Limb (tissue), 2 donors: ENCODE results near the gene LONP2.

ENCODE experiments used
- DNase-seq, 2 donors: peaks; one replicate each; pipeline ENCODE4 v3.0.0-alpha.2; 2016; ENCODE audit errors: extremely low spot score in 2 of 2

Gene LONP2, protein sequence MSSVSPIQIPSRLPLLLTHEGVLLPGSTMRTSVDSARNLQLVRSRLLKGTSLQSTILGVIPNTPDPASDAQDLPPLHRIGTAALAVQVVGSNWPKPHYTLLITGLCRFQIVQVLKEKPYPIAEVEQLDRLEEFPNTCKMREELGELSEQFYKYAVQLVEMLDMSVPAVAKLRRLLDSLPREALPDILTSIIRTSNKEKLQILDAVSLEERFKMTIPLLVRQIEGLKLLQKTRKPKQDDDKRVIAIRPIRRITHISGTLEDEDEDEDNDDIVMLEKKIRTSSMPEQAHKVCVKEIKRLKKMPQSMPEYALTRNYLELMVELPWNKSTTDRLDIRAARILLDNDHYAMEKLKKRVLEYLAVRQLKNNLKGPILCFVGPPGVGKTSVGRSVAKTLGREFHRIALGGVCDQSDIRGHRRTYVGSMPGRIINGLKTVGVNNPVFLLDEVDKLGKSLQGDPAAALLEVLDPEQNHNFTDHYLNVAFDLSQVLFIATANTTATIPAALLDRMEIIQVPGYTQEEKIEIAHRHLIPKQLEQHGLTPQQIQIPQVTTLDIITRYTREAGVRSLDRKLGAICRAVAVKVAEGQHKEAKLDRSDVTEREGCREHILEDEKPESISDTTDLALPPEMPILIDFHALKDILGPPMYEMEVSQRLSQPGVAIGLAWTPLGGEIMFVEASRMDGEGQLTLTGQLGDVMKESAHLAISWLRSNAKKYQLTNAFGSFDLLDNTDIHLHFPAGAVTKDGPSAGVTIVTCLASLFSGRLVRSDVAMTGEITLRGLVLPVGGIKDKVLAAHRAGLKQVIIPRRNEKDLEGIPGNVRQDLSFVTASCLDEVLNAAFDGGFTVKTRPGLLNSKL

DNA sequence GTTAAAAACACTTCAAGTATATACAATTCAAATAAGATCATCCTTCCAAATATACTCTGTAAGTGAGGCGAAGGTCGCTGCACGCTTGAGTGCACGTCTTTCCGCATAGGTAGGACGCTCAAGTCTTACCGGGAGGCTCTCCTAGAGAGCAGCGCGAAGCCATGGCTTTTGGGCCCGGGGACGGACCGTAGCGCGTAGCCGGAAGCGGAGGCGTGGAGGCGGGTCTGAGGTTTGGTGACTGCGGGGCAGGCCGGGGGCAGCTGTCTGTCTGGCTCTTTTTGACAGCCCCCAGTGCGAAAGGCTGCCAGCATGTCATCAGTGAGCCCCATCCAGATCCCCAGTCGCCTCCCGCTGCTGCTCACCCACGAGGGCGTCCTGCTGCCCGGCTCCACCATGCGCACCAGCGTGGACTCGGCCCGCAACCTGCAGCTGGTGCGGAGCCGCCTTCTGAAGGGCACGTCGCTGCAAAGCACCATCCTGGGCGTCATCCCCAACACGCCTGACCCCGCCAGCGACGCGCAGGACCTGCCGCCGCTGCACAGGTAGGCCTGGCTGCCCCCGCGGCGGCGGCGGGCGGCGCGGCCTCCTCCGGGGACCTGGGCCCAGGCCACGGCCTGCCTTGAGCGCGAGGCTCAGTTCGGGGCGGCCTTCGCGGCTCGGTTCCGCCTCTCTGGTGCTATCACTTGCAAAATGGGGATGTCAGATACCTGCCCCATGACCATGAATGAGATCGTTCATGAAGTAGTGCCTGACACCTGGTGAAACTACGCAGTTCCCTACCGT, at the start of gene LONP2:
Gene LONP2 (plus strand): TSS at position 221 of the 783 bp plus-strand sequence. CDS start 89 bp downstream, at position 310.
- peak; percentile 89 to 94 for DNase-seq

DNA sequence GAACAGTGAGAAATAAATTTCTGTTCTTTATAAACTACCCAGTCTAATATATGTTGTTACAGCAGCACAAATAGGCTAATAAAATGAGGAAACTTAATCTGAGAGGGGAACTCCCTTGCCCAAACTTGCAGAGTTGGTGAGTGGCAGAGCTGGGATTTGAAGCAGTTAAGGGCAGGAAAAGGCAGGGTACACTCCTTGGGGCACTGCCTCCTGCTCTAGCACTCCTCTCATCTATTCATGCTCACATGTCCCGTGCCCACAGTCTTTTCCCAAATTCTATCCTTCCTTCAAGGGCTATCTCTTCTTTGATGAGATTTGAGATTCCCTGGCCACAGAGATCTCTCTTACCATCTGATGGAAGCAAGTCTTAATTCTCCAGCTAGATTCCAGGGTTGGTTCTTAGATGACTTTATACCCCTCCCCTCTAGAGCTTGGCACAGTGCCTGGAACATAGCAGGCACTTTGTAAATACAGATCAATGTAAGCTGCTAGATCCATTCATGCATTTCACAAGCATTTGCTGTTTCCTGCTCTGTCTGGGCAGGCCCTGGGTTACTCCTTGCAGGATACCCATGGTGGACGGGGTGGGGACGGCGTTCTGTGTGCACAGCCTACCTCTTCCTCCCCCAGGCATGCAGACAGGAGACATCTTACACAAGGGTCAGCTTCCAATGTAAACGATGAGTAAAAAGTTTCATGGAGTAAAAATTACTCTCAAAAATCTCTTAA, 49.1 kb upstream of the LONP2 start:
- DNase-seq, result peak; percentile 18 to 49

DNA sequence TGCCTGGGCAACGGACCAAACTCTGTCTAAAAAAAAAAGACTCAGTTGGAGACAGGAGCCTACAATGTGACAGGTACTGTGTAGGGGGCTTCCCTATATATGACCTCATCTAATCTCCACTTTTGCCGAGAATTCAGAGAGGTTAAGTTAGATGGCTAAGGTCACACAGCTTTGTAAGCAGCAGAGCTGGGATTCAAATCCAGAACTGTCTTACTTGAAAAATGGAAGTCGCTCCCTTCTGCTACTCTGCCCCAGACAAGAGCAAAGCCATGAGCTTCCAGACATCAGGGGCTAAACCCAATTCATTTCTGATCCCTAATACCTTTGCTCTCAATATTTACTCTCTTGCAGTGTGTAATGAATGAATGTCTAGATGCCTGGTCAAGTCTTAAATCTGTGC, 46.8 kb upstream of the LONP2 start:
- DNase-seq, result peak in 1 of 2 donors; percentile 90

DNA sequence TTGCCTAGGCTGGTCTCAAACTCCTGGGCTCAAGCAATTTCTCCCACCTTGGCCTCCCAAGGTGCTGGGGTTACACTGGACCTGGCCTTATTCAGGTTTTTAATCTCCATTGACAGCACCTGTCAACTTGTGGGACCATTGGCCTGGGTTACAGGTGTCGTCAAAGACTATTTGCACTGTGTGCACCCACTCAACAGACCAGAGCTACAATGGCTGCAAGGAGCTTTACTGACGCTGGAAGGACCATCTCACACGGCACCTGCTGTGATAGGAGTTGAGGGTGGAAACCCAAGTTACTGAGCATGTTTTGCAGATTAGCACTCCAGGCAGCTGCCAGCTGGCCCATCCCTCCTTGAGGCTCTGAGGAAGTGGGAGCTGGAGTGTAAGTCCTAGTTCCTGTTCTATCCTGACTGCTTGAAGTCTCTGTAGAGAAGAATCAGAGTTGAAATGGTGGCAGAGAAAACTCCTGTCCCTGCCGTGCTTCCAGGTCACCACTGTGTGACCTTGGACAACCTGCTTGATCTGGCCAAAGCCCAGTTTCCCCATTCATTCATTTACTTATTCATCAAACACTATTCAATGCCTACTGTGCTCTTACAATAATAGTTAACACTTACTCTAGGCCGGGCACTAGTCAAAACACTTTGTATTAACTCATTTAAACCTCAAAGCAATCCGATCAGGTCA, 42.4 kb upstream of the LONP2 start:
- DNase-seq, result no peak

DNA sequence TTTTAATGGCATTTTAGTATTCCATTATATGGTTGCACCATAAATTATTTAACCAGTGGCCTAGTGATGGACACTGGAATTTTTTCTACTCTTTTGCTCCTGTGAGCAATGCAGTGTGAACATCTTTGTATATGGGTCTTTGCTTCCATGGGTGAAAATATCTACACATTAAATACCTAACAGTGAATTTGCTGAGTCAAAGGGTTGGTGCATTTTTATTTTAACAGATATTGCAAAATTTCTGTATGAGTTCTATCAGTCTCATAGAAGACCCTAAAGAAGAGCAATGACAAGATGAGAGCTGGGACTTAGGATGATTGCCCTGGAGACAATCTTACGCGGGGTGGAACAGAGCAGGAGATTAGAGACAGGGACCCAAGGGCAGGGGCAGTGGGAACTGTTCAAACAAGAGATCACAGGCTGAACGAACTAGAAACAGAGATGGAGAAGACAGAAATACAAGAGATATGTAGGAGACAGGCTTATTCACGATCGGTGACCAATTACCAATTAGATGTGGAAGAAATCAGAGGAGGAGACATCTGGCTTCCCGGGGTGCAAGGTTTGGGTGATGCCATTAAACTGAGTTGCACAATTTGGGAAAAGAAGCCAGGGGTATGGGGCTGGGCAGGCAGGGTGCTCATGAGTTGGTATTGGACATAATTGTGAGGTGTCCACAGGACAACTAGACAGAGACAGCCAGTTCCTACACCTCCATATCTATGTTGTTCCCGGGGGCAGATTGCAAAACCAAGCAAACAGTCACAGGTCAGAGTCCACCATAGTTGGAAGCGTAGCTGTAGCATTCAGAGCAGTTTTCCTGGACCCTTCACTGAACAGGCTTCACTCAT, 39.9 kb upstream of the LONP2 start:
- DNase-seq, result no peak

DNA sequence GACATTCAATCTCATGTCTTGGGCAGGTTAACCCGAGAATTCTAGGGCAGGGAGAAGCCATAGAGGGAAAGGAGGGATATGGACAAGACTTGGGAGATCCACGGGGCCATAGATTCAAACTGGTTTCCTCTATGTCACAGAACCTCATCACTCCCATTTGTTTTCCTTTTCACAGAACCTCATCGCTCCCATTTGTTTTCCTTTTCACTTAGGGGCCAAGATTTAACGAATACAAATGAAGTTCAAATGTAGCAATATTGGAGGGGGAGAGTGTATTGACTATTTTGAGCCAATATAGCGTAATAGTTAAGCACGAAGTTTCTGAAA, 39.3 kb upstream of the LONP2 start:
- DNase-seq, result no peak

DNA sequence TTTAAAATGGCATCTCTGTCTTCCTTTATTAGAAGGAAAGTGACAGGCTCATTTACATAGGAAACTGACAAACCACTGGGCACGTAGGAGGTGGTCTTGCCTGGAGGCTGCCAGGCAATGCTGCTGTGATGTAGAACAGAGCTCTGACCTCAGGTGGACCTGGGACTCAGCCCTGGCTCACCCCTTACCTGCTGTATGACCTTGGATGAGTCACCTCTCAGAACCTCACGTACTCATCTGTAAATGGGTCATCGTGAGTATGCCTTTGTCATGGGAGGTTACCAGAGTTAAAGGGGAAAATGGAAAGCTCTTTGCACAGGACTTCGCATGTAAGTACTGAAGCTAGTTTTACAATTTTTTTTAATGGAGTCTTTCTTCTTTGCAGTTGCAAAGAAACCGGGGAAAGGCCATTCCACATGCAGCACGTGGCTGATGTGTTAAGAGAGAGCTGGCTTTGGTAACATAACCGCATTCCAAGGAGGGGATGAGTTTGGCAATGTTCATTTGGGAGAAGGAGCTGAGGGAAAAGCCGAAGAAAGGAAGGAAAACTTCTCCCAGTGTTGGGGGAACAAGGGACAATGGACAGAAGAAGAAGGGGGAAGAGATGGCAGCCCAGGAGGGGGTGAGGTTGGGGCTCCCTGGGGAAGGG, 37.4 kb upstream of the LONP2 start:
- no peak for DNase-seq

DNA sequence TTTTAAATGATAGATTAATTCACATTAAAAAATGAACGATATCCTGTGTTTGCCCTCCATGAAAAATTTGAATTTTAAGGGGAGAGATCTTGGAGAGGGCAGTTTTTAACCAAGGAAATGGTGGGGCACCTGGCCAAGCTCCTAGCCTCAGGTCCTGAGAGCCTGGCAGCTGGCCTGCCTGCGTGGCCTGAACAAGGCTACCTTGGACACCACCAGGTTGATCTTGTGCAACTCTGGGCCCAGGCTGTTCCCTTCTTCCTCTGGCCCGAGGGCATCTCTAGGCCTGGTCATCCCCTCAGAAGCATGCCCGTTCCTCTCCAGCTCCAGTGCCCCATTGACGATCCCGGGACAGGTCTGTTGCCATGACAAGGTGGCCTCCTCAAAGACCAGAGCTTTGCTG, 33.4 kb upstream of the LONP2 start:
- no peak for DNase-seq

DNA sequence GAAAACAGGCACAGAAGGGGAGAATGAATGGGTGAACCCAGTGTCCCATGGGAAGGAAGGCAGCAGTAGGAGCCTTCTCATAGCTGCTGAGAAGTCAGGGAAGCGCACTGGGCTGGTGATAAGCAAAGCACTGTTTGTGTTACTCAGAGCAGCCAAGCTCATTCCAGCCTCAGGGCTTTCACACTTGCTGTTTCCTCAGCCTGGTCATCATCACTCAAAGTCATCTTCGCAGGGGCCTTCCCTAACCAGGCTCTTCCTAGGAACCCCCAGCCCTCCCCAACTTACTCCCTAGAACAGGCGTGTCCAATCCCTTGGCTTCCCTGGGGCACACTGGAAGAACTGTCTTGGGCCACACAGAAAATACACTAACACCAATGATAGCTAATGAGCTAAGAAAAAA, 32.1 kb upstream of the LONP2 start:
- DNase-seq, result no peak

DNA sequence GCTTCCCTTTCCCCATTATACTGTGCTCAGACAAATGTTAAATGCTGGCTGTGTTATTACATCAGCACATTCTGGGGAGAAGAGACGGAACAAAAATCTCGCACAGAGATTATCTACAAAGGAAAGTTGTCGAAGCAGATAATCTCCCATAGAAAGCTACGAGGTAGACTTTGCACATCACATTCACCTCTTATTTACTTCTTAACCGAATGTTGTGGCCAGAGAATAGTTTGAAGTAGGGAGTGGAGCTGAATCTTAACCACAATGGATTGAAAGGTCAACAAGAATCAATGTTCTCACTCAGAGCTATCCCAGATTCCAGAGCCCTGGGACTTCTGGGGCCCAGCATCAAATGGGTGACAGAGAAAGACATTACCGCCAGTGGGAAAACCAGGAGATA, 28.4 kb upstream of the LONP2 start:
- DNase-seq, result no peak

DNA sequence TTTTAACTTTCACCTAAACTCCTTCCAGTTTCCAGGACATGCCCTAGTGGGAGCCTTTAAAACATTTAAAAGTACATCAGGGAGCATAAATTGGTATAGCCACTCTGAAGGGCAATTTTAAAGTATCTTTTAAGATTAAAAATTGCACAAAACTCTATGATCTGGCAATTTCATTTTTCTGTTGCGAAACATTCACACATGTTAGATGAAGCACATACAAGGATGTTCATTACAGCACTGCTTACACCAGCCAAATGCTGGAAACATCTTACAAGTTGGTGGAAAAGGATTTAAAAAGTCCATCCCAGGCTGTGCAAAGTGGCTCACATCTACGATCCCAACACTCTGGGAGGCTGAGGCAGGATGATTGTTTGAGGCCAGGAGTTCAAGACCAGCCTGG, 26.4 kb upstream of the LONP2 start:
- no peak for DNase-seq

DNA sequence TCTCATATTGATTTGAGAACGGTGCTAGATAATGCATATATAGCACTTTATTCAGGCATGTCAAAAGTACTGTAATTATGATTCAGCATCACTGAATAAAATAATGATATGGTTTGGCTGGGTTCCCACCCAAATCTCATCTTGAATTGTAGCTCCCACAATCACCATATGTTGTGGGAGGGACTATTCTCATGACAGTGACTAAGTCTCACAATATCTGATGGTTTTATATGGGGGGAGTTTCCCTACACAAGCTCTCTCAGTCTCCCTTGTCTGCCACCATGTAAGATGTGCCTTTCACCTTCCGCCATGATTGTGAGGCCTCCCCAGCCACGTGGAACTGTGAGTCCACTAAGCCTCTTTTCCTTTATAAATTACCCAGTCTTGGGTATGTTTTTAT, 25.6 kb upstream of the LONP2 start:
- no peak for DNase-seq

DNA sequence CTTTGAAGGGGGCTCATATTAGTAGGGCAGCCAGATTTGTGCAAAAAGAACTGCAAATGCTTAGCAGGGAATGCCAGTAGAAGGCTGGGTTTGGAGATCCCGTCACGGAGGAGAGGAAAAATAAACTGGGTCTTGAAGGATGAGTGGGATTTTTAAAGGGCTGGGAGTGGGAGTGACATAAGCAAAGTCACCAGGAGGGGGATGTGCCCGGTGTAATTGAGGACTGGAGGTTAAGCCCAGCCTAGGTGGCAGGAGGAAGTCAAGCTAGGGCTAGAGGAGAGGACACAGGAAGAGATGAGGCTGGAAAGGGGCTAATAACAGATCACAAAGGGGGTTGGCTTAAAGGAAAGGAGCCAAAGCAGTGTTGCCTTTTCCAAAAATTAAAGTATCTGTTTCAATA, 23.2 kb upstream of the LONP2 start:
- DNase-seq, result no peak

DNA sequence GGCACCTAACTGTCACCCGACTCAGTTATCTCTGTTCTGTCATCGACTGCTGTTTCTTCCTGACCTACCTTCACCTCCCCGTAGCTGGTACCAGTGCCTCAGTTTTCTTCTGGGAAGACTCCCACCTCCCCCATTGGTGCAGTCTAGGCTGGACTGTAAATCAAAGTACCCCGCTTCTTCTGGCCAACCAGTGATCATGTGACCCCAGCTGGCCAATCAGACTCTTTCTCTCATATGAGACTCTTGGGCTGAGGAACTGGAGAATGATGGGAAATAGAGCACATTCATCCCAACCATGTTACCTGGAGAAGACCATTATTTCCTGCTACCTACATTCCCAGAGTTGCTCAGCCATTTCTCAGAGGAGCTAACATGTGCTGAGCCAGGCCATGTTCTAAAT, 20.6 kb upstream of the LONP2 start:
- DNase-seq, result no peak

DNA sequence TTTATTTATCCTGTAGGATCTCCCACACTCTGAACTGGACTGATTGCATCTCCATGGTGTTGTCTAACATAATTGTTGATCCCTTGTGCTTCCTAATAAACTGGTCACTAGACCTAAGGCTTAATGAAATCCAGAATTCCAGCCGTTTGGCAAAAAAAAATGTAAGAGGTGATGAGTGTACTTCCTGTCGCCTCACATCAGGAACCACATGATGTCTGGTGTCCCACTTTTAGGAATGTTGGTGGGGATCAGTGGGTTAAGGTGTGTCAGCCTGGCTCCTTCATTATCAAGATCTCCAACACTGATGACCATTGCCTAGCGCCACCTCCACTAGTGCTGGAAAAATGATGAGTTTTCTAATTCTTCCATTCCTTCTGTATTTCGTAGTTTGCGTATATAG, 18.6 kb upstream of the LONP2 start:
- DNase-seq, result no peak

DNA sequence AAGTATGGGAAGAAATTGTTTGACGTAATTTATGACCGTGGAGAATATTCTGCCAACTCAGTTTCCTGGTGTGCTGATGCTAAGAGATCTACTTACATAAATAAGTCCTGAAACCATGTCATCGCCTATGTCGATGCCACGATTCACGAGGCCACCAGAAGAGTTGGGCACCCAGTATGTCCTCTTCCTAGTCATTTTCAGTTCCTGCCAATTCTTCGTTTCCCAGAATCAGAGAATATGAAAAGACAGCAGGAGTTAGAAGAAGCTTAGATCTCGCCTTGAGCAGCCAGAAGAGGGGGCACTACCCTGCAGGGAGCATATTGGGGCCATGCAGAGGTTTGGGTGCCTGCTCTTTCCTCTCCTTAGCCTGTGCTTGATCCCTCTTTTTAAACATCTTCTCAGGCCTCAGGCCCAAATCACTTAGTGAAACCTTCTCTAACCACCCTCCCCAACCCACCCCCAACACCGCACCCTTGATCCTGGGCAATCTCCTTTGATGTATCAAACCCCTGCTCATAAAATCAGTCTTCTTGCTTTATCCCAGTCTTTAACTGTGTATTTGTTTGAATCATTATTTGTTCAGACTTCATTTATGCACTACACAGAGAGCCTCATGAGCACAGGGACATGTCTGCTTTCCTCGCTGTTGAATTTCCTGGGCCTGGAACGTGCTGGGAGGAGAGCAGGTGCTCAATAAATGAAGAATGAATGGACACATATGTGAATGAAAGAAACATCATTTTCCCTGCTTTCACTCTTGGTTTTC, 12.2 kb upstream of the LONP2 start:
- DNase-seq, result no peak

DNA sequence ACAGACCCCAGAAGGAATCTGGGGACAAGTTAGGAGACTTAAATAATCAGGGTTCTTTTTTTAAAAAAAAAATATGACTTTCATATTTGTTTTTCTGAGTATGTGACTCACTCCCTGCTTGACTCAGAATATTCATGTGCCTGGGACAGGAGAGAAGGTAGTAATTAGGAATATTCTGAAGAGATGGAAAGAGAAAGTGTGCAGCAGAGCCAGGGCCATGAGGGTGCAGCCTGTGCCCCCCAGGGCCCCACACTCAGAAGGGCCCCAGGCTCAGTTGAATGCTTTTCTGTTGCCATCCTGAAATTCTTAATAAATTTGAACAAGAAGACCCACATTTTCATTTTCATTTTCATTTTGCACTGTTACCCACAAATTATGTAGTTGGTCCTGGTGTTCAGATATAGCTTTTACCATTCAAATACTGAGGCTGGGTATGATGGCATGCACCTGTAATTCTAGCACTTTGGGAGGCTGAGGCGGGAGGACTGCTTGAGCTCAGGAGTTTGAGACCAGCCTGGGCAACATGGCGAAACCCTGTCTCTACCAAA, 11.5 kb upstream of the LONP2 start:
- DNase-seq, result no peak

DNA sequence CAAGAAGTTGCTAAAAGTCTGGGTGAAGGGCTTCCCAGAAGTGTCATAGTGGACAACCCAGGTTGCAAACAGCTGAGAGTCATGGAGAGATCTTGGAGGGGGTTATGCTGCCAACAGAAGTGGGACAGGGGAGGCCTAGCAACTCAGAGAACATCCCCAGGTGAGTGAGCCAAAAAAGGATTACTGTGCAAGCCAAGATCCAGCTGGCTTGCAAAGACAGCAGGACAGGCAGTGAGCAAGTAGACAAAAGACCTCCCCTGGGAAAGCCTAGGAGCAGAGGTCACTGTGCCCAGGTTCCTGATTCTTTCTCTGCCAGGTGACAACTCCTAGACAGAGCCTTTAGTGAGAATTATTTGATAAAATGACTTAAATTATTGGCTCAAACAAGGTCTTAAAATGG, 9.5 kb upstream of the LONP2 start:
- no peak for DNase-seq
